HG03039 (cell line): Measurements from ENCODE around the gene ANKLE1.

Experiments used
- ATAC-seq: cut with Tn5 transposase; IDR thresholded peaks from one replicate; pipeline ENCODE4 v1.9.1; 2021; ENCODE audit warnings: mild to moderate bottlenecking, moderate library complexity; ENCODE audit not compliant: unreplicated experiment

Gene ANKLE1

DNA sequence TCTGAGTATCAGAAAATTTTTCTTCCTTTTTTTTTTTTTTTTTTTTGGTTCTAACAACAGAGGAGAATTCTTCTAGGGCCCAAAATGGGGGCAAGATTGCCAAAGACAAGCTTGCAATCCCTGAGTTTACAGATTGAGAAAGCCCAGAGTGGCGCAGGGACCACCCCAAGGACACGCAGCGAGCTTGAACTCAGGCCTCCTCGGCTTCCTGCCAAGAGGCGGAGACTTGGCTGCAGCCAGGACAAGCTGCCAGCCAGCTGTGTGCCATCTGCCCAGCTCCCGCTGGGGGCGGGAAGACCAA is 23.5 kb downstream of the ANKLE1 start:
- no peak for ATAC-seq

DNA sequence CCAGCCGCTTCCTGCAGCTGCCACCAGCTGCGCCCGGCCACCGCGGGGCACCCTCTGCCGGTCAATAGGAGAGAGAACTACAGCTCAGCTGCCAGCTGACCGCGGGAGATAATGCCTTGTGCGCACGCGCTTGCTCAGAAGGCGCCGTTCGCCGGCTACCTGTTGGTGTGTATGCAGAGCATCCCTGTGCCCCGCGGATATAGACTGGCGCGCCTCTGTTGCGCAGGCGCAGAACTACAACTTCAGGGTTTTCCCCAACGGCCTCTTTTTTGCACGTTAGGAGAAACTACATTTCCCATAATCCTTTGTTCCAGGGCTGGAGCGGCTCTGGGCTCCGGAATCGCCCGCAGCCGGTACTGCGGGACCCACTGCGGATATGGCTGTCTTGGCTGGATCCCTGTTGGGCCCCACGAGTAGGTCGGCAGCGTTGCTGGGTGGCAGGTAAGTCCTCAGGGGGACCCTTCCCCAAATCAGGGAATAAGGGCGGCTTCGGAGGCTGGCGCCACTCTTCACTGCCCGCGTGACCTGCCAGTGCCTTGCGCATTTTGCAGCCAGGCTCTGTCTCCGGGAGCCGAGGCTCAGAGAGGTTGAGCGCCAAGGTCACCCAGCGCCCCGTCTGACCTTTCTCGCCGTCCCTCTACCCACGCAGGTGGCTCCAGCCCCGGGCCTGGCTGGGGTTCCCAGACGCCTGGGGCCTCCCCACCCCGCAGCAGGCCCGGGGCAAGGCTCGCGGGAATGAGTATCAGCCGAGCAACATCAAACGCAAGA is 24.0 kb downstream of the ANKLE1 start, which contains the start of gene MRPL34:
TSS of gene MRPL34 (plus strand) at position 356 of the 768 bp plus-strand sequence. CDS start at position 377, 21 bp downstream.
- ATAC-seq = peak; percentile 43

DNA sequence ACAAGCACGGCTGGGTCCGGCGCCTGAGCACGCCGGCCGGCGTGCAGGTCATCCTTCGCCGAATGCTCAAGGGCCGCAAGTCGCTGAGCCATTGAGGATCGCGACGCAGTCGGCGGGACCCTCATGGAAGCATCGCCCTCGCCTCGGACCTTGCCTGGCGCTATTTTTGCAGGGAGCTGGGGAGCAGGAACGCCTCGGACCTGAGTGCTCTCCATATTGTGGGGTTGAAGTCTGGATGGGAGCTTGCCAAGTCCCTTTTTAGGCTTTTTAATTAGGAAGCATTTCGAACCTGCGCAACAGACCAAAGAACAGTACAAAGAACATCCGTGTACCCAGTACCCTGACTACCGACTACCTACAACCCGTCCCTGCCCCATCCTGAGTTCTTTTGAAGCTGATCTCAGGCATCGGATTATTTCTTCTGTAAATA is 24.6 kb downstream of the ANKLE1 start:
- no peak for ATAC-seq

DNA sequence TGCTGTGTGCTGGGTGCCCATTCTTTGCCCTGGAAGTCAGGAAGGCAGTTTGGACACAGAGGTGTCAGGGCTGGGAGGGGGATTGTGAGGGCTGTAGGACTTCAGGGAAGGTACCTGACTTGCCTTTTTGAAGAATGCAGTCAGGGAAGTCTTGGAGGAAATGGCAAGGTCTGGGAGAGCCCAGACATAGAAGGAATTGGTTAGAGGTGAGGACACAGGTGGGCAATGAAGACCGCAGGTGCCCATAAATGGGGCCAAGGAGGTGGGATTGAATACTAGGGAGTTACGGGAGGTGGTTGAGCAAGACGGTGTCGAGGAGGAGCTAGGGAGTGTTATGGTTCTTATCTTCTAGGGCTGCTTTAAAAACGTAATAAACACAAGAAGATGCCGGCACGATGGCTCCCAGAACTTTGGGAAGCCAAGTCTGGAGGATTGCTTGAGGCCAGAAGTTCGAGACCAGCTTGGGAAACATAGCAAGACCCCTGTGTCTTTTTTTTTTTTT is 26.2 kb downstream of the ANKLE1 start:
- ATAC-seq = no peak

DNA sequence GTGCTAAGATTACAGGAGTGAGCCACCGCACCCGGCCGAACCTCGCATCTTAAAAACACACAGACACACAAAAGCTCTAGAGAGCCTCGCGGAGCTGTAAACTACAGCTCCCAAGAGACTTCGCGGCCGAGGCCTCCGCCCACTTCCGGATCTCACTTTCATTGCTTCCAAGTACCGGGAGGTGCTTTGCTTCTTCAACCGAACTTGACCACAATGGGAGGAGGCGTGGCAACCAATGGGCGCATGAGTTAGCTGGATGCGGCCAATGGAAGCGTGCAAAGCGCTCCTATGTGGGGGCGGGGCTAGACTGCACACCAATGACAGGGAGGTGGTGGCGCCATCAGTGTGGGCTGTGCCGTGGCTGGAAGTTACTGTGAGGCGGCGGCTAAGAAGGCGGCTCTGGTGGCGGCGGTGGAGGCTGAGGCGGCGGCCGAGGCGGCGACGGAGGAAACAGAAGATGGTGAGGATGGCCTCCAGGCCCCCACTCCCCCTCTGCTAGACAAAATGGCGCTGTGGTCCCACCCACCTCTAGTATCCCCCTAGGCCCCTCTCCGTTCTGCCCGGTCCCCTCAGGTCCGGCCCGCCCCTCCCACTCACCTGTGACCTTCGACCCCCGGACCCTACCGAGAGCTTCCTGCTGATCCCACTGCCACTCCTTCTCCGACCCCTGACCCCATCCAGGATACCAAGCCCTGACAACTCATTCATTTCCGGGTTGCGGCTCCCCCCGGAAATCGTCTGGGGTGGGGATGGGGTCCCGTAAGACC is 27.7 kb downstream of the ANKLE1 start, which contains the start of gene DDA1:
TSS of gene DDA1 (plus strand) at position 366 of the 767 bp plus-strand sequence. CDS start at position 458, 92 bp downstream.
- ATAC-seq = peak; percentile 59

DNA sequence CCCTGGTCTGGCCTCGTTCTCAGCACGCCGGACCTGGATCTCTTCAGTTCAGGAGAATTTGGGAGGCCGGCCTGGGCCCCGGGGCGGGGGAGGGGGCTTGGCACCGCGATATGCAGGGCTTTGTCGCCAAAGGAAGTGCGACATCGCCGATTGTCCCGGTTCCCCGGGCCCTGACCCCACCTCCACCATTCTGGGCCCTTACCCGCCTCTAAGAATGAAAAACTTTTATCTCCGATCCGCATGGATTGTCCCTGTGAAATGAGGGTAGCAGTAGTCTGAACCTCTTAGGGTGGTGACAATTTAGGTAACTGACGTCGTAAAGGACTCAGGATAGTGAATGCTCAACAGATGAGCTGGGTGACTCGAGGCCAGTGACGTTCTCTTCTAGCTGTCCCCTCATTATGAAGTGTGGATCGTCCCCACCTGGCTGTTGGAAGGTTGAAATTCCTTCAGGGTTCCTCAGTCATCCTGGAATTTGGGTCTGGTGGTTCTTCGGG is 28.3 kb downstream of the ANKLE1 start:
- no peak for ATAC-seq

DNA sequence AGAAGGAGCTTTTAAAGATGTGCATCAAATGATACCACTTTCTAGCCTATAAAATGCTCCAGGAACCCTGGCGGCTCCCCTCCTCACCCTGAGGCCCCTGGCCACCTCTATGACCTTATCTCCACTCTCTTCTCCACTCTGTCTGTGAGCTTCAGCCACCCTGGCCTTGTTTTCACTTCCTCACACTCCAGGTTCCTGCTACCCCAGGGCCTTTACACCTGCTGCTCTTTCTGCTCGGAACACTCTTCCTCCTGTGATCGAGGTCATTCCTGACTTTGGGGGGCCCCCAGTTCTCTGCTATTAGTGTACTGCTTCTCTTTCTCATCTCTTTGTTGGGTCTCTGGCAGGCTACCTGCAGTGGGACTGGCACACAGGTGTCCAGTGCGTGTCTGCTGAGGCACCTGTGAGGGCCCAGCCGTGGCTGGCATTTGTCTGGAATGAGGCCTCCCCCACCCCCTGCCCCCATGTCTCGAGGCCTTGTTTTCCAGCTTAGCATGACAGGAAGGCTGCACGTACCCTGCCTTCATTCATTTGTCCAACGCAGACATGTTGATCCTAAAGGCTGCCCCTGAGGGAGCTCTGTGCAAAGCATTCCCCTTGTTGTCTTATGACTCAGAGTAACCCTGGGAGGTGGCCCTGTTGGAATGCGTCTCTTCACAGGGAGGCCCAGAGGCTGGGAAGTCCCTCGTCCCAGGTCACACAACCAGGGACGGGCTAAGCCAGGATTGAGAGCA is 29.9 kb downstream of the ANKLE1 start:
- ATAC-seq = no peak

DNA sequence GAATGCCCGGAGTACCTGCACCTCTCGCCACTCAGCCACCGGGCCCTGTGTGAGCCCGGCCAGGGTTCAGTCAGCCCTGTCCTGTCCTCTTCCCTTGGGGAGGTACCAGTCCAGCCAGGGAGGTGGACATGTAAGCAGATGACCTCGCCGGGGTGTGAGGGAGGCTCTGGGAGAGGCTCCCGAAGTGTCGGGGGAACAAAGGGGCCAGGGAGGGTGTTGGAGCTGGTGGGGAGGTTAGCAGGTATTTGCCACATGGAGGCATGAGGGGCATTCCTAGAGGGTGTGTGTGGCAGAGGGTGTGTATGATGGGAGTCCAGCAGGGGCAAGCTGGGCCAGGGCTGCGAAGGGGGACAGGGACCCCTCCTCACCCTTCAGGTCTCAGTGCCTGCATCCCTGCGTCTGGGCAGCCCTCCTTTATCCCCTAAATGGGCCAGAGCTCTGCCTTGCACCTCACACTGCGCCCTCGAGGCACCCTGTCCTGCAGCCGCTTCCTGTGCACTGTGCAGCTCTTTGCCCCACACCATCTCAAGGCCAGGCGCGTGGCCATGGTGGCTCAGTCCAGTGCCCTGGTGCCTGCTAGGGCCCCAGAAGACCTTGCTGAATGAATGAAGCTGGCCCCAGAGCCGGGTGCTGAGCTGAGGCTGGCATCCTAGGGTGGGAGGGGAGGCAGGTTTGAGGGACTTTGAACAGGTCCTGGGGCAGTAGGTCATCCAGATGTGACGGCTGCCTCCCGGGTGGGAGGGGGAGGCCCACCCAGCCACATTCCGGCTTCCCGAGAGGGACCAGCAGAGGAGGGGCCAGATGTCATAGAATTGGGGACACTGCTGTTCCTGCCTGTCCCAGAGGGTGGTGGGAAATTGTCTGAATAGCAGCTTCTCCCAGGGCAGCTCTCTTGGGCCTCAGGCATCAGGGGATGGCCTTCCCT is 30.8 kb downstream of the ANKLE1 start:
- ATAC-seq = no peak

DNA sequence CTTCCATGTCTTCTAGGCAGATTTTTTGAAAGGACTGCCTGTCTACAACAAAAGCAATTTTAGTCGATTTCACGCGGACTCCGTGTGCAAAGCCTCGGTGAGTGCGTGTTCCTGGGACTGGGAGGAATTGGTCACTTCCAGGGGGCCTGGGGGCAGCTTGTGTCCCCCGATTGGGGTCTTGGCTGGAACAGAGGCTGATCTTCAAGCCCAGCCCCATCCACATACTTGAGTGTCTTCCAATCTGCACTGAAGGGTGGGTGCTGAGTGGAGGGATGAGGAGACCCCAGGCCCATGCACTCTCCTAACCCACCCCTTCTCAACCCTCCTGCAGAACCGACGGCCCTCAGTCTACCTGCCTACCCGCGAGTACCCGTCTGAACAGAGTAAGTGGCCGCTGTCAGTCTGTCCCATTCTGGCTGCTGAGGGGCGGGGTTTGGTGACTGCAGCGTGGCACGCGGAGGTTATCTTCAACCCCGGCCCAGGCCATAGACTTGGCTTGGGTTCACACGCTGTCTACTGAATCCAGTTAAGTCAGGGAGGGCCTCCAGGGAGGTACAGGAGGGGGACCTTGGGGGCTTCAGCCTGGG is 32.4 kb downstream of the ANKLE1 start:
- ATAC-seq = no peak

DNA sequence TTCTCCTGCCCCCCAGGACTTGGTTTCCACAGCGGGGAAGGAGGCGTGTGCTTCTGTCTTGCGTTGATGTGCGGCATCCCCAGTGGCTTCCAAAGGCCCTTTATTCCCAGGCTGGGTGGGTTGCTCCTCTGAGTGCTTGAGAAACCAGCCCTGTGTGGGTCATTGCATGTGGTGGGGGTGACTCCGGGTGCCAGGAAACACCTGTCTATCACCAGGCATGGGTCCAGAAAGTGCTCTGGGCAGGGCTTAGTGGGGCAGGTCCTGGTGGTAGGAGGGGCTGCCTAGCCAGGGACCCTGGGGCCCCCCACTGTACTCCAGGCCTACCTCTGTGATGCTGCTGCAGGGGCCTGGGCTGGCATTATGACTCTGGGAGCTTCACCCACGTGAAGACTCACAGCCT is 37.3 kb downstream of the ANKLE1 start:
- ATAC-seq = no peak

DNA sequence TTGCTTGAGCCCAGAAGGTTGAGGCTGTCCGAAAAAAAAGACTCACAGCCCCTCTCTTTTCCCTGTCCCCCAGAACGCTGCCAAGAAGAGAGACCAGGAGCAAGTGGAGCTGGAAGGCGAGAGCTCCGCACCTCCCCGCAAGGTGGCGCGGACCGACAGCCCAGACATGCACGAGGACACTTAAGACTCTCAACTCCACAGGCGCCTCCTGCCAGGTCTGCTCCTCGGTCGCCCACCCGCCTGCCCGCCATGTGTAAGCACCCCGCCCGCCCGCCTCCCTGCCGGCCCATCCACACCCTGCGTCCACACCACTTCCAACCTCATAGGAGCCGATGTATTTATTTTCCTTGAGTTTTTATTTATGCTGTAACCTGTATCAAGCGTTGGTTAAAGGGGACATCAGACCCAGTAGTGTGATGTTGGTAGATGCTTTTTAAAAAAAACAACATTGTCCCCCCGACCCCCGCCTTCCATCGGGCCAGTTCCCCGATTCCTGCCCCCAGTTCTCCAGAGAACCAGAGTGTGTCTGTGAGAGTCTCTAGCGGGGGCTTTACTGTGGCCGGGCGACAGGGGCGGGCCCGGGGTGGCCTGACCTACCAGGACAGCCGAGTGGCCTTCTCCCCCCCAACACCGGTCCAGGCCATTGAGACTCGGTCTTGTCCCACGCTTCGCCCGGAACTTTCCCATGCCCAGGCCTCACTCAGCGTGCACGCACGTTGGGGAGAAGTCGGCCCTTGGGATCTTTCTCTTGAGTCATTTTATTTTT is 38.0 kb downstream of the ANKLE1 start:
- ATAC-seq = no peak

DNA sequence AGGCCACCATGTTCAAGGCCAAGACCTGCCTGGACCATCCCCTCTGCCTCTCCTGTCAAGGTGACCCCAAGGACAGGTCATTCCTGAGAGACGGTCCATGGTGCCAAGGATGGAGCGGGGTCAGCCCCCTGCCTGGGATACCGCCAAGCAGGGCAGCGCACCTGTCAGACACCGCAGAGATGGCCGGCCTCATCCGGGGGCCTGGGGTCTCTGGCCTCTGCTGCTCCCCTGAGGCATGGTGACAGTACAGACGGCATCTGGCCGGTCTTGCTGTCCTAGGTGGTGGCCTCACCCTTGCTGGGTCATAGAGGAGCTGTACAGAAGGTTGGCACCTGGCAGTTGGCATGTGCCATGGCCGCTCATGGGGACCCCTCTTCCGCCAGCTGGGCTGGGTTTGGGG is 38.7 kb downstream of the ANKLE1 start:
- no peak for ATAC-seq

DNA sequence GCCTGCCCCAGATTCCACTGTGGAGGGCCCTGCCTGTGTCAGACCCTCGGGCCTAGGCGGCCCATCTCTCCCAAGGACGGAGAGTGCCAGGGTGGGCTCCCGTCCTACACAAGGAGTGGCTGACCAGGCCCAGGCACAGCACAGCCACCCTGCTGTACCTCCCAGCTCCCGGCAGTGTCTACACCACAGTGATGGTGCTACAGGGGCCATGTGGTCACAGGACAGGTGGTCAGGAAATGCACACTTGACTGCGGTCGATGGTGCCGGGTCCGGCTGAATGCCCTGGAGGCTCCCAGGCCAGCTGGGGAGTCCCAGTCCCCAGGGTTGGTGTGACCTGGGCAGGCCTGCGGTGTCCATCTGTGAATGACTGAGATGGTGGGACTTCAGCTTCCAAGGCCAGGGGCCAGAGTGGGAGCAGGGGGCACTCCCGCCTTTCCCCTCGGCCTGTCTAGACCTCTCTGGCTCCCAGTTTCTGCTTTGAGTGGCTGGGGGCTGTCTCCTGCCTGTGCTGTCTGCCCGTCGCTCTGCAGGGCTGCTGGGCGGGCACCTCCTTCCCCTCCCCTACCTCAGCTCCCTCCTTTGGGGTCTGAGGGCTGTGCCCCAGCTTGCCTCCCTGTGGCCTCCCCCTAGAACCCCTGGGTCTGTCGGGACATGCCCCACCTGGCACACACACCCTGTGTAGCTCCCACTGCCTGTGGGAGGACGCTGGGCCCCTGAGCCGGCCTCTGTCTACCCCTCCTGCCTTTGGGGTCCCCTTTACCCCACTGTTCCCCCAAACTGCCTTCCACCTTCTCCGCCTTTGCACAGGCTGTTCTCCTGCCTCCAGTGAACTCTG is 40.2 kb downstream of the ANKLE1 start:
- ATAC-seq = no peak

DNA sequence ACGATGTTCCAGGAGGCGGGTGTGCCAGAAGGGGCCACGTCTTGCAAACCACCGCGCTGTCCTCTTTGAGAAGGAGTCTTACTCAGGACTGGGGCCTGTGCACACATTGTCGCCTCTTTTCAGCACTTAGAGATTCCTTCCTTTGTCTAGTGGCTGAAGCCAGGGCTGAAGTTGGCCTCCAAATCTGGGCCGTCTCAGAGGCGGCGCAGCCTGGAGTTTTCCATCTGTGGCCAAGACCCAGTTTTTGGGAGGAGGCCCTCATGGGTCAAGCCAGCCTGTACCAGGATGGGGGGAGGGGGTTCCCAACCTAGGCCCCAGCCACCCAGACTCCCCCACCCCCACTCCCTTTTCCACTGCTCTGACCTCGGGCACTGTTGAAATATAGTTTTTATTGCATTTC is 41.2 kb downstream of the ANKLE1 start:
- ATAC-seq = no peak

DNA sequence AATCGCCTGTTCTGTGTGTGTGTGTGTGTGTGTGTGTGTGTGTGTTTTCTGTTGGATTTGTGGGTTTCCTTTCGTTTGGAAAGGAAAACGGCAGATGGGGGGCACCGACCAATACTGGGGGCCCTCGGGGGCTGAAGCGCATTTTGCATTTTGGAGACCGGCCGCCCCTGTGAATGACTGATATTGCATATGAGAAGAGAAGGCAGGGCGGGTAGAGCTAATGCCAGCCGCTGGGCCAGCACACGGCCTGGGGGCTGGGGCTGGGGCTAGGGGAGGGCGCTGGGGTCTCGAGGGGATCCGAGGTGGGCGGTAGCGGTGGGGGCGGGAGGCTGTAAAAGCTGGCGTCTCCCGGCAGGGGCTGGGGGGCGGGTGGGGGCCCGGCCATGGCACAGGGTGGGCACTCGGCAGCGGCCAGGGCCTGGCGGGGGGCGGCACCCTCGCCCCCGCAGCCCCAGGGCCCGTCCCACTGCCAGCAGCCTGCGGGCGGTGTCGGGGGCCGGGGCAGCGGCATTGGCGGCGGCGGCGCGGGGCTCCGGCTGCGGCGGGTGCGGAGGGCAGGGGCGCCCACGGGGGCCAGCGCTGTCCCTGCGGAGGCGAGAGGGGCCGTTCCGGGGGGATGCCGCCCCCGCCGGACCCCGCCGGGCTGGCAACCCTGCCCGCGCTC is 41.7 kb downstream of the ANKLE1 start:
- ATAC-seq = no peak

DNA sequence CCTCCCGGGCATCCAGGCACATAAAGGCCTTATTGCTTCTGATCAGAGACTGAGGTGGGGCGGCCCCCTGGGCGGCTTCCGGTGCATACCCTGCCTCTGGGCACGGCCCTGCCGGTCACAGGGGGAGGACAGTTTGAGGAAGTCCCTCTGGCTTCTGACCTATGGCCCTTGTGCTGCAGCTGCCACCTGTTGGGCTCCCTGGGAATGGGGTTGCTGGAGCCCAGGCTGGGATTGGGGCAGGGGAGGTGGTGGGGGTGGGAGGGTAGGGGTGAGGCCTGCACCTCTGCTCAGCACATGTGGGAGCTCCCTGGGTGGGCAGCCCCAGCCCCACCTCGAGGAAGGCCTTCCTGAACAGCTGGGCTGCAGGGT is 42.2 kb downstream of the ANKLE1 start:
- no peak for ATAC-seq

DNA sequence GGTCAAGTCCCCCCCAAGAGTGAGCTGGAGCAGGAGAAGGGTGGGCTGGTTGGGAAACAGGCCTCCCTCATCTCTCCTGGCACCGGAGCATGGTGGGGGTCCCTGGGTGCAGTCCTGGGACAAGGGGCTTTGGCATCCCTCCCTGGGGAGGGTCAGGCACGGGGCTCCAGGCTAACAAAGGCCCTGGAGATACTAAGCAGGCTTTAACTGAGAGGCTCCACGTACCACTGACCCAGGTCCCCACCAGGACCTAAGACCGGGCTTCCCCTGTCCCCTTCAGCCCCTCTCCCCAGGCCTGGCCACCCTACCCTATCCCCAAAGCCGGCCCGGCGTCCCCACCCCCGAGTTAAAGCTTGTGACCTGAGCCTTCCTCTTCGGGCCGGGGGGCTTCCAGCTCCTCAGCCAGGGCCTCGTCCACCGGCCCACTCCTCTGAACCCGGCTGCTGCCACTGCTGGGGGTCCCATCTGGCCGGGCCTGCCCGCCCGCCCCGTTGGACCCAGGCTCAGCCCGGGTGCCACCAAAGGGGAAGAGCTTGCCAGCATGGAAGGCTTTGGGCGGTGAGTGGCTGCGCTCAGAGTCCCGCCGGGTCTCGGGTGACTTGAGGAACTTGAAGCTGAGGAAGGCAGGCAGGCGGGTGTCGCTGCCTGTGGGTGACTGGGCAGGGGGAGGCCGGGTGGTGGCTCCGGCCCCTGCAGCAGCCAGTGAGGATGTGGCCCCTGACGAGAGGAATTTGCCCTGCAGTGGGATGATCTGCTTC is 42.8 kb downstream of the ANKLE1 start:
- ATAC-seq = no peak
